ENCODE data around the gene COL4A1.
"Not testable (repeated sequence)": the region's sequence is repeated elsewhere in the genome, so short reads cannot be mapped to it uniquely, and the experiment has no call there.

COL4A1 gene

DNA sequence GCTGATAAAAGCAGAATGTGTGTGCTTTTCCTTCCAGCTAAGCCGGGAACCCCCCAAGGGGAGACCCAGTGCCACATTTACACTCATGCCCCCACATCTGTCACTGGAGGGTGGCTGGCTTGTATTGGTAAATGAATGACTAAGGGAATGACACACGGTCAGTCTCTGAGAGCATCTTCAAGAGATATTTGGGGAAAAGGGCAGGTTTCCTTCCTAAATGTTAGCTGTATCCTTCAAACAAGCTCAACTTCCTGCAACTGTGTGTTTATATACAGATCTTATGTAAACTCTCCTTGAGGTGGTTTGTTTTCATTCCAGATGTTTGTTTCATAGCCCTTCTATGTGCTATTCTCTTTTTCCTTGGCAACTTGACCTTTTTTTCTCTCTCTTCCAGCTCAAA is 192.6 kb downstream of the COL4A1 start:
- H3K4me3 ChIP-seq (ENCODE audit: low read depth, low read length) = no peak overlapping the region
- no peak for DNase-seq (ENCODE audit: low read depth)
- TF ChIP-seq, protein P1, sequence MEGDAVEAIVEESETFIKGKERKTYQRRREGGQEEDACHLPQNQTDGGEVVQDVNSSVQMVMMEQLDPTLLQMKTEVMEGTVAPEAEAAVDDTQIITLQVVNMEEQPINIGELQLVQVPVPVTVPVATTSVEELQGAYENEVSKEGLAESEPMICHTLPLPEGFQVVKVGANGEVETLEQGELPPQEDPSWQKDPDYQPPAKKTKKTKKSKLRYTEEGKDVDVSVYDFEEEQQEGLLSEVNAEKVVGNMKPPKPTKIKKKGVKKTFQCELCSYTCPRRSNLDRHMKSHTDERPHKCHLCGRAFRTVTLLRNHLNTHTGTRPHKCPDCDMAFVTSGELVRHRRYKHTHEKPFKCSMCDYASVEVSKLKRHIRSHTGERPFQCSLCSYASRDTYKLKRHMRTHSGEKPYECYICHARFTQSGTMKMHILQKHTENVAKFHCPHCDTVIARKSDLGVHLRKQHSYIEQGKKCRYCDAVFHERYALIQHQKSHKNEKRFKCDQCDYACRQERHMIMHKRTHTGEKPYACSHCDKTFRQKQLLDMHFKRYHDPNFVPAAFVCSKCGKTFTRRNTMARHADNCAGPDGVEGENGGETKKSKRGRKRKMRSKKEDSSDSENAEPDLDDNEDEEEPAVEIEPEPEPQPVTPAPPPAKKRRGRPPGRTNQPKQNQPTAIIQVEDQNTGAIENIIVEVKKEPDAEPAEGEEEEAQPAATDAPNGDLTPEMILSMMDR (IDR thresholded peaks at IDR 0.05; ENCODE audit: insufficient read depth, low read depth, low read length, missing control alignments) = no peak

DNA sequence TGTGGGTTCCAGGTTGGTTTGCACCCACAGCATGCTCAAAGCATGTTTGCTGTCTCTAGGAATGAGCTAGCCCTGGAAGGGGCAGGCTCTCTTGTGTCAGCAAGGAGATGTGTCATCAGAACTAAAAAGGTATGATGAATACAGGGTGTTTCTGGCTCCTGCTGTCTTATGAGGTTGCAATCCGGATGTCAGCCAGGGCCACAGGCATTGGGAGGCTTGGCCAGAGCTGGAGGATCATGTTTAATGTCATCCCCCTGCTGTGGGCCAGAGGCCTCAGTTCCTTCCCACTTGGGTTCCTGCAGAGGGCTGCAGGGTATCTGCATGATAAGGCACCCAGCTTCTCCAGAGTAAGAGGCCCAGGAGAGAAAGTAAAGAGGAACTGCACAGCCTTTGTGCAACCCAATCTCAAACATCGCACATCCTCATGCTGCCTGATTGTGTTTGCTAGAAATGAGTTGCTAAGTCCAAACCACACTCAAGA is 193.6 kb downstream of the COL4A1 start:
- TF ChIP-seq, protein P1 (IDR thresholded peaks at IDR 0.05; ENCODE audit: insufficient read depth, low read depth, low read length, missing control alignments) = no peak
- DNase-seq (ENCODE audit: low read depth) = no peak
- H3K4me3 ChIP-seq (ENCODE audit: low read depth, low read length) = no peak overlapping the region

DNA sequence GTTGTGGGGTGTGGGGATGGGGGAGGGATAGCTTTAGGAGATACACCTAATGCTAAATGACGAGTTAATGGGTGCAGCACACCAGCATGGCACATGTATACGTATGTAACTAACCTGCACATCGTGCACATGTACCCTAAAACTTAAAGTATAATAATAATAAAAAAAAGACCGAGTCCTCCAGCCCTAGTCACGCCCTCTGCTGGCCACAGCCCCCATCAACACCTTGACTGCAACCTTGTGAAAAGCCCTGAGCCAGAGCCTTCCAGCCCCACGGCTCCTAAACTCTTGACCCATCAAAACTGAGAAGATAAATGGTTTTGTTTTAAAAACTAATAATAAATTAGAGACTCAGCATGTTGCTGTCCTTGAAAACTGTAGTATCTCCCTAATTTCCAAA is 194.6 kb downstream of the COL4A1 start:
- not testable (repeated sequence) for H3K4me3 ChIP-seq (ENCODE audit: low read depth, low read length); DNase-seq (ENCODE audit: low read depth)
- TF ChIP-seq, protein P1 (IDR thresholded peaks at IDR 0.05; ENCODE audit: insufficient read depth, low read depth, low read length, missing control alignments) = peak; percentile 12

DNA sequence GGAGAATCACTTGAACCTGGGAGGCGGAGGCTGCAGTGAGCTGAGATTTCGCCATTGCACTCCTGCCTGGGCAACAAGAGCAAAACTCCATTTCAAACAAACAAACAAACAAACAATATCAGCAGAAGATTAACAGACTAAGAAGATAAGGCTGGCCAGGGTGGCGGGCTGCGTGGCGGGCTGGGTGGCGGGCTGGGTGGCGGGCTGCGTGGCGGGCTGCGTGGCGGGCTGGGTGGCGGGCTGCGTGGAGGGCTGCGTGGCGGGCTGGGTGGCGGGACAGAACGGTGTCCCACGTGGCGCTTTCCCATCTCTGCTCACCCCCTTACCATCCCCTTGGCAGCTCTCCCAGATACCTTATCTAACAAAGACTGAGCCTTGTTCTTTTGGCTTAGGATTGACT is 196.2 kb downstream of the COL4A1 start:
- no peak for DNase-seq (ENCODE audit: low read depth)
- H3K4me3 ChIP-seq (ENCODE audit: low read depth, low read length) = no peak overlapping the region
- TF ChIP-seq, protein P1 (IDR thresholded peaks at IDR 0.05; ENCODE audit: insufficient read depth, low read depth, low read length, missing control alignments) = no peak

DNA sequence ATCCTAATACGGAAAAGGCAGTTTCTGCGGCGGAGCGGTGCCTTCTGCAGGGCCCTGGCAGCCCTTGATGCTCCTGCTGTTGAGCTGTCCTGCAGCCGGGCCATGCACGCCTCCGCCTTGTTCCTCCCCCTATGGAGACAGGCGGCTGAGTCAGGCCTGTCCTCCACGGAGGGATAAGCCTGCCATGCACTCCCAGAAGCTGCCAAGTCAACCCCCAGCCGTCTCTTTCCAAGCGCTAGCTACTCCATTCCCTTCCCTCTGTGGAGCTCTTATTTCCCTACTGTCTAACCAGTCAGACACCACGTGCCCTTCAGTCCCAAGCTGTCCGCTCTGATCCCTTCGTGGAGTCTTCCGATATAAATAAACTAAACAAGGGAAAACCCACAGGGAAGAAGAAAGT is 197.0 kb downstream of the COL4A1 start:
- no peak overlapping the region for H3K4me3 ChIP-seq (ENCODE audit: low read depth, low read length)
- no peak for DNase-seq (ENCODE audit: low read depth)
- TF ChIP-seq, protein P1 (IDR thresholded peaks at IDR 0.05; ENCODE audit: insufficient read depth, low read depth, low read length, missing control alignments) = no peak

DNA sequence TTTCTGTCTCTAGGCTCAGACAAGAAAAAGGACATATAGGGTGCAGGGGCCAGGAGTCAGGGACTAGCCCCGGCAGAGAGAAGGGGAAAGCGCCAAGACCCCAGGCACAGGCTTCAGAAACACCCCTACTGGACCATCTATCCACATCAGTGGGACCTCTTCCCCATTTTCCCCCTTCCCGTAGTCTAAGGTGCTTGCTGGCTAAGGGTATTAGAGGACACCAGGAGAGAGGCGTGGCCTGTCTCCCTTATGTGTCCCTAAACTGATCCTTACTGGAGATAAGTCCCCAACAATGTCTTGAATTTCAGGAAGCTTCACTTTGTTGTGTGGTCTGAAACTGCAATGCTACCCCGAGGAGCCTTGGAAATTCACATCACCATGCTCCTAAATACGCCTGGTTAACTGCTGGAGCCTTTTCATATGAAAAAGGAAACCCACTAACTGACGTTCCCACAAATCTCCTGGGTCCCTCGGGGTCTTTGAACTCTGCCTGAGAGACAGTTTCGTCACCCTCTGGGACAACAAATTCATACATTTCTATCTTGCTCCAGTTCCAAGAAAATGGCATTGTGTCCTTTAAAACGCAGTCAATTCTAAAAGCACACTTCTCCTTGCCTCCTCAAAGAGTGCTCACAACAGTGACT is 197.7 kb downstream of the COL4A1 start:
- H3K4me3 ChIP-seq (ENCODE audit: low read depth, low read length) = no peak overlapping the region
- no peak for DNase-seq (ENCODE audit: low read depth)

More for the DNA sequence above, 197.7 kb downstream of the COL4A1 start:
- TF ChIP-seq, protein P1 (IDR thresholded peaks at IDR 0.05; ENCODE audit: insufficient read depth, low read depth, low read length, missing control alignments) = no peak
